ENCODE measurements around the gene DMWD.
"Not testable (repeated sequence)": the region's sequence is repeated elsewhere in the genome, so short reads cannot be mapped to it uniquely, and the experiment has no call there.

Gene DMWD

DNA sequence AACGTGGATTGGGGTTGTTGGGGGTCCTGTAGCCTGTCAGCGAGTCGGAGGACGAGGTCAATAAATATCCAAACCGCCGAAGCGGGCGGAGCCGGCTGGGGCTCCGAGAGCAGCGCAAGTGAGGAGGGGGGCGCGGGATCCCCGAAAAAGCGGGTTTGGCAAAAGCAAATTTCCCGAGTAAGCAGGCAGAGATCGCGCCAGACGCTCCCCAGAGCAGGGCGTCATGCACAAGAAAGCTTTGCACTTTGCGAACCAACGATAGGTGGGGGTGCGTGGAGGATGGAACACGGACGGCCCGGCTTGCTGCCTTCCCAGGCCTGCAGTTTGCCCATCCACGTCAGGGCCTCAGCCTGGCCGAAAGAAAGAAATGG, 22.8 kb downstream of the DMWD start:
- peak; percentile 9 for DNase-seq (ENCODE audit: low read depth)

DNA sequence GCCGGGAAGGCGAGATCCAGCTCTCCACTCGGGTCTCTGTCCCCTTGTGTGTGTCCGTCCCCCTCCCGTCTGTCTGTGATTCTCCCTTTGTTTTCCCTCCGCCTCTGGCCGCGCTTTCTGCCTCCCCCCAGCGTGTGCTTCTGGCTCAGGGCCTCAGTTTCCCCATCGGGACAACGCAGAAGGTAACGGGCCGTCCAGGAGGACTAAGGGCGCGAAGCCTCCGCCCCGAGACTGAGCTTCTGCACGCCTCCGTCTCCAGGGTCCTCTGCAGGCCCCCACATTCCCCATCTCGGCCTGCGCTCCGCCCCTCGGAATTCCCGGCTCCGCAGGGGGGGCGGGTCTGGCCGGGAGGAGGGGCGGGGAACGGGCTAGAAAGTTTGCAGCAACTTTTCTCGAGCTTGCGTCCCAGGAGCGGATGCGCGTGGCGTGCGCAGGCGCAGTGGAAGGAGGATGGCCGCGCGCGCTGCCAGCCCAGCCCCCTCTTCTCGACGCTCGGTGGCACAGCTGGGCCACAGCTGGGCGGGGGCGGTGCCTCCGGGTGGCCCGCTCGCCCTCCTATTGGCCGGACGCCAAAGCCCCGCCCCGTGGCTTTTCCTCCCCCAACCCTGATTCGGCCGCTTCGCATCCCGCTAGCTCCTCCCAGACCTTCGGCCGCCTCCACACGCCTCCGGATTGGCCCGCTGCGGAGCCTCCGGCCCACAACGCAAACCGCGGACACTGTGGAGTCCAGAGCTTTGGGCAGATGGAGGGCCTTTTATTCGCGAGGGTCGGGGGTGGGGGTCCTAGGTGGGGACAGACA, 23.5 kb downstream of the DMWD start, which contains the start of gene SIX5:
Gene SIX5 (minus strand): TSS at position 269 of the 799 bp plus-strand sequence. CDS start 408 bp downstream, outside the sequence.
- DNase-seq (ENCODE audit: low read depth) = peak; percentile 95

GRCh38 chr19:45768655-45768983, 24.0 kb downstream of the DMWD start:
- no peak for DNase-seq (ENCODE audit: low read depth)

DNA sequence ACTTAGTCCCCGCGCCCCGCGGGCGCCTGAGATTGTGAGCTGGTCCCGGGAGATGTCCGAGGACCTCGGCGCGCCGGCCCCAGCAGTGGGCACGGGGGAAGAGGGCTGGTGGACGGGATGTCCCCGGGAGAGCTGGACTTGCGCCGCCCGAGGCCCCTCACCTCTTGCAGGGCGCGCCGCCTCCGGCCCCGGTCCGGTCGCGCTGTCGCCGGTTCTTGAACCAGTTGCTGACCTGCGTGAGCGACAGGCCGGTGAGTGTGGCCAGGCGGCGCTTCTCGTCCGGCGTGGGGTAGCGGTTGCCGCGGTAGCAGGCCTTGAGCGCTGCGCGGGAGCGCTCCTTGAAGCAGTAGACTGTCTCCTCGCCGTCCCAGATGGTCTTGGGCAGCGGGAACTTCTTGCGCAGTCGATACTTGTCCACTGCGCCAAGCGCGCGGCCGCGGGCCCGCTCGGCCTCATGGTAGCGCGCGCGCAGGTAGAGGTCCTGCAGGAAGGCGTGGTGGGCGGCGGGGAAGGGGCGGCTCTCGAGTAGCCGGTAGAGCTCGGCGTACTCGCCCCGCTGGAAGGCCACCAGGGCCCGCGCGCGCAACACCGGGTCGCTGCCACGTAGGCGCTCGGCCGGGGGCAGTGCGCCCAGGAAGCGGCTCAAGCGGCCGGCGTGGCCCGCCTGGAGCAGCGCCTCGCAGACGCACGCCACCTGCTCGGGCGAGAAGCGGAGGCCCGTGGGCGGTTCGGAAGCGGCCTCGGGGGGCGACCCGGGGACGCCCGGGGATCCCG, 24.6 kb downstream of the DMWD start:
- DNase-seq (ENCODE audit: low read depth) = peak; percentile 11

DNA sequence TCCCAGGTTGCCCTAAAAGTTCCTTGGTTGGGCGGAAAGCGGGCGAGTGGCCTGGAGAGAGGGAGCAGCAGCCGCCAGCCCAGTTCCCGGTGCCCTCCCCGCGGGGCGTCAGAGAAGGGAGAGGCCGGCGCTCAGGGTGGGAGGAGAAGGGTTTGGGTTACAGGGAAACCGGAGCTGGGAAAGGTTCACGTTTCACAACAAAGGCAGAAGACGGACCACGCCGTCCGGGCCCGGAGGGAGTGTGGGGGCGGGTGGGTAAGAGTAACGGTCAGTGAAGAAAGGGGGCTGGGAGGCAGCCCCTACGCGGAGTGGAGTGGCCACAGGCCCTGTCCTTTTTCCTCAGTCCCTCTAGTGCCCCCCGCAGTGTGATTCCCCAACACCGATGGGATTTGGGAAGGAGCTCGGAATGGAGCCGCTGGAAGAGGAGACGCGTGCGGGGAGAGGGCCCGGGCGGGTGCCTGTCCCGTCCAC, 25.2 kb downstream of the DMWD start:
- DNase-seq (ENCODE audit: low read depth) = no peak

DNA sequence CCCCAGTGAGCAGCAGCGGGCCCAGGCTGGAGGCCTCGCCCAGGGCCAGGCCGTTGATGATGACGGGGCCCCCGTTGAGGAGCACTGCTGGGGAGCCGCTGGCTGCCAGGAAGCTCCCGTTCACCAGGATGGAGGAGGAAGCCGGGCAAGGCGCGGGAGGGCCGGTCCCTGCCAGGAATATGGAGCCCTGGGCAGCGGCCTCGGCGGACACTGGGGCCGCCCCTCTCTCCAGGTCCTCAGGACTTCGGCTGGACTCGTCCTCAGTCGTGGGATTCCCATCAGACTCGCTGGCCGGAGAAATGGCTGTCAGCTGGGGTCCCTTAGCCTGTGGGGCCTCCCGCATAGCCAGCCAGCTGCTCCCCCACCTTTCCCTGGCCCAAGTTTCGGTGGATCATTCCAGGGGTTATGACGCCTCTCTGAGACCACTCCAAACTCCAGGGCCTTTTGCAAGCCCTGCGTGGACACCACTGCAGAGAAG, 25.7 kb downstream of the DMWD start:
- DNase-seq (ENCODE audit: low read depth) = no peak

GRCh38 chr19:45766296-45766868, 26.3 kb downstream of the DMWD start:
- DNase-seq (ENCODE audit: low read depth) = no peak

DNA sequence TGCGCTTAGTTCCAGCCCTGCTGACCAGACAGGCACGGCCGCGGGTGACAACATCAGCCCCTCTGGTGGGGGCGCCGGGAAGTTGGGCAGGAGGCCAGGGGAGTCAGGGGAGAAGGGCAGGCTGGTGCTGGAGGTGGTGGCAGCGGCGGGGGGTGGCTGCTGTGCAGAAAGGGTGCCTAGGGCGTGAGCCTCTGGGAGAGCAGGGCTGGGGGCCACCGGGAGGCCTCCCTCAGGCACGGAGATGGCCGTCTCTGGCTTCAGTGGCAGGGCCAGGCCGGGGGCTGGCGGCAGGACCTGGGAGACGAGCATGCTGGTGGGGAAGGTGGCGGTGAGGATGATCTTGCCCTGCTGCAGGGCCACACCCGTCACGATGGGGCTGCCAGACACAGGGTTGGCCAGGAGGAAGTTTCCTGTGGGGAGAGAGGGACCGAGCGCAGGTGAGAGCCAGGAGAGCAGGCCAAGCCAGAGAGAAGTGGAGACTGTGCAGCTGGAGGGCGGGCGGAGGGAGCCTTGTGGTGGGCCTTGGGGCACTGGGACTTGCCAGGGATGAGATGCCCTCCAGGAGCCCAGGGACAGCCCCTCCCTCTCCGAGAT, 26.8 kb downstream of the DMWD start:
- no peak for DNase-seq (ENCODE audit: low read depth)

- no peak for DNase-seq (ENCODE audit: low read depth)
These were observed 27.5 kb downstream of the DMWD start for GRCh38 chr19:45764945-45765701.

GRCh38 chr19:45764475-45764874, 28.2 kb downstream of the DMWD start:
- DNase-seq (ENCODE audit: low read depth) = no peak

GRCh38 chr19:45763691-45764294, 28.9 kb downstream of the DMWD start:
- no peak for DNase-seq (ENCODE audit: low read depth)

DNA sequence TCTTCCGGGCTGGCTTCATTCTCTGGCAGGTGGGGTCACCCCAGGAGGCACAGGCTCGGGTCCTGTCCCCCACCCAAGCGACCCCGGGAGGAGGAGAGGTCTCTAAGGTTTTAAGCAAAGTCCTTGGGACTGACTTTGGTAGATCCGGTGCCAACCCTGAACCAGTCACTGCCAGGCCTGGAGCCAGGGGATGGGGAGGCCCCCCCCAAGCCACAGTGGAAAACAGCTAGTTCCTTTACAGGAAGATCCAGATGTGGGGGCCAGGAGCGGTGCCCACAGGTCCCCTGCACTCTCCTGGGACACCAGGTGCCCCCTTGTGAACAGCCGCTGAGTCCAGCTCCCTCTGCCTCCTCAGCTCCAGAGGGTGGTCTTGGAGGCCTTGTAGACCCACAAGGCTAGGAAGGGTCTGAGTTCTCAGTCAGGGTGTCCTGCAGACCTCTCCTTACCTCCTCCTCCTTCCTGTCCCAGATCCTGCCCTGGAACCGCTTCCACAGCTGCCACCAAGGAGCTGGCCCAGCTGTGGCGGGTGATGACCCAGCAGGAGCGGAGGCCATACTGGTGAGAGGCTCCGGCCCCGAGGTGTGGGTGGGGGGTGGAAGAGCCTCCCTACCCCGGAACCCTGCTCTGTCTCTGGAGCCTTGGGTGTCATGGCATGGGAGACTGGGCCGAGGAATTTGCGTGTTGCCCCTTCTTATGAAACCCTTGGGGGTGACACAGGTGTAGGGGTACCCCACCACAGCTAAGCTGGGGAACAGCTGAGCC, 29.6 kb downstream of the DMWD start:
- DNase-seq (ENCODE audit: low read depth) = no peak

GRCh38 chr19:45761714-45762113, 30.9 kb downstream of the DMWD start:
- DNase-seq (ENCODE audit: low read depth) = no peak

DNA sequence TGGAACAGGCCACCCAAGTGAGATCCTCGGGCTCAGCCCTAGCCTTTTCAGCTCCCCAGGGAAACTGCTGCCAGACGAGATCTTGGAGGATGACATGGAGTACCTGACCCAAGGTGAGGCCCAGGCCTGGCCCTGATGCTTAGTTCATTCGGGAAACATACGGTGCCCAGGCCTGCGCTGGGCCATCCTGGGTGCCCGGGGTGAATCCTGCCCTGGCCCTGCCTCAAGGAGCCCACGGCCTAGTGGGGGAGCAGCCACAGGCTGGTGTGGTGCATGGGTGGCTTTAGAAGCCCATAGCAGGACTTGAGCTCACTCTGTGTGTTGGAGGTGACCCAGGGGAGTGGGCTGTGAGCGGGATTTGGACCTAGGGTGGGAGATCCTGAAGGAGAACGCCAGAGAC, 33.7 kb downstream of the DMWD start:
- DNase-seq (ENCODE audit: low read depth) = no peak

- no peak for DNase-seq (ENCODE audit: low read depth)
These were observed 35.0 kb downstream of the DMWD start for GRCh38 chr19:45757695-45758094.

DNA sequence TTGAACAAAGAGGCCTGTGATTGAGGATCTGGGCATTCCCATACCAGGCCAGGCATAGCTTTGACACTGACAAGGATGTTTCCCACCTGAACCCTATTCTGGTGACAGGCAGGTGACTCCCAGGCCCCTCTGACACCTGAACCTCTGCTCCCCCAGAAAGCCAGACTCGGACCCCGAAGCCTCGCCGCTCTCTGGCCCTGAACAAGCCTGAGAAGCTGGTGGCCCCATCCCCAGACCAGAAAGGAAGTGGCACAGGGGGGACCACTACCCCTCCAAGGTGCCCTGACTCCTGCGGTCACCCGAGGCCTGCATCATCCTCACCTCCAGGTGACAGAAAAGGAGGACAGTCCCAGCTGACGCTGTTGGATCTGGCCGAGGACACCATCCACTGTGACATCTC, 38.3 kb downstream of the DMWD start:
- DNase-seq (ENCODE audit: low read depth) = no peak

DNA sequence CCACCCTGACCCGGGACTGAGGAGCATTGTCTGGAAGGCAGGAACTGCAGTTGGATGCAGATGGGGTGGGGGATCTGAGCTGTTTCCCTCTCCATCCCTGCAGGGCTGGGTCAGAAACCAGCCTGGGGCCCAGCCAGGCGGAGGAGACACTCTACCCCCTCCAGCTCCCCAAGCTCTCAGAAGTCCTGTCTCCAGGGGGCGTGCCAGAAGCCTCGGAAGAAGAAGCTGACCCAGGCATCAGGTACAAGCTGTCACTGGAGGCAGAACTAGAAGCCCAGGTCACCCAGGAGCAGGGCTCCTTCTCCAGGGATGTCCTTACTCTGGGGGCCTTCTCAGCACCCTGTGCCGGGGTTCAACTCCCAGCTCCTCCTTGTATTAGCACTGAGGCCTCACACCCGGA, 39.1 kb downstream of the DMWD start:
- no peak for DNase-seq (ENCODE audit: low read depth)

GRCh38 chr19:45752639-45753038, 40.0 kb downstream of the DMWD start:
- DNase-seq (ENCODE audit: low read depth) = no peak

DNA sequence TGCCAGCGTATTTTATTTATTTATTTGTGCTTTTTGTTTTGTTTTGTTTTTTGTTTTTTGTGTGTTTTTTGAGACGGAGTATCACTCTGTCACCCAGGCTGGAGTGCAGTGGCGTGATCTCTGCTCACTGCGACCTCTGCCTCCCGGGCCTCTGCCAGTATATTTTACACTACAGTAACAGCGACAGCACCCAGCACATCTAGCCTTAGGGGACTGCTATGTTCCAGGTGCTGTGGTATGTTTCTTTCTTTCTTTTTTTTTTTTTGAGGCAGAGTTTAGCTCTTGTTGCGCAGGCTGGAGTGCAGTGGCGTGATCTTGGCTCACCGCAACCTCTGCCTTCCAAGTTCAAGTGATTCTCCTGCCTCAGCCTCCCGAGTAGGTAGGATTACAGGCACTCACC, 41.2 kb downstream of the DMWD start:
- DNase-seq (ENCODE audit: low read depth) = not testable (repeated sequence)

GRCh38 chr19:45747513-45747912, 45.1 kb downstream of the DMWD start:
- no peak for DNase-seq (ENCODE audit: low read depth)

DNA sequence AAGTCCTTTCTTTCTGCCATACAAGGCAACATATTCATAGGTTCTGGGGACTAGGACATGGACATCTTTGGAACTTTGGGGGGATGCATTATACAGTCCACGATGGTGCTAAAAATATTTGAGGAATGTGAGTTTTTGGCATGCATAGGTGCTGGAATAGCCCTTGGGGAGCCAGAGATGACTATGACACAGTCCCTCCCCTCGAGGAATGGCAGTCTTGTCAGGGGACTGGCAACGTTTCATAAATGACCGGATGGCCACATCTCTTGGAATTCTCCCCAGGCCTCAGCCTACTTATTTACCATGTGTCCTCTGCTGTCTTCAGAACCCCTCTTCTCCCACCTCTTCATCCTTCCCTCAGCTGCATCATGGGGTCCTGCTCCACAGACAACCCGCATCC, 45.8 kb downstream of the DMWD start:
- DNase-seq (ENCODE audit: low read depth) = no peak

All from CMK (cell line).